HG03039 (cell line): ENCODE data around the gene DGKG.

Experiments
- ATAC-seq: cut with Tn5 transposase; IDR thresholded peaks from one replicate; pipeline ENCODE4 v1.9.1; 2021; ENCODE audit warnings: mild to moderate bottlenecking, moderate library complexity; ENCODE audit not compliant: unreplicated experiment

The DGKG gene

DNA sequence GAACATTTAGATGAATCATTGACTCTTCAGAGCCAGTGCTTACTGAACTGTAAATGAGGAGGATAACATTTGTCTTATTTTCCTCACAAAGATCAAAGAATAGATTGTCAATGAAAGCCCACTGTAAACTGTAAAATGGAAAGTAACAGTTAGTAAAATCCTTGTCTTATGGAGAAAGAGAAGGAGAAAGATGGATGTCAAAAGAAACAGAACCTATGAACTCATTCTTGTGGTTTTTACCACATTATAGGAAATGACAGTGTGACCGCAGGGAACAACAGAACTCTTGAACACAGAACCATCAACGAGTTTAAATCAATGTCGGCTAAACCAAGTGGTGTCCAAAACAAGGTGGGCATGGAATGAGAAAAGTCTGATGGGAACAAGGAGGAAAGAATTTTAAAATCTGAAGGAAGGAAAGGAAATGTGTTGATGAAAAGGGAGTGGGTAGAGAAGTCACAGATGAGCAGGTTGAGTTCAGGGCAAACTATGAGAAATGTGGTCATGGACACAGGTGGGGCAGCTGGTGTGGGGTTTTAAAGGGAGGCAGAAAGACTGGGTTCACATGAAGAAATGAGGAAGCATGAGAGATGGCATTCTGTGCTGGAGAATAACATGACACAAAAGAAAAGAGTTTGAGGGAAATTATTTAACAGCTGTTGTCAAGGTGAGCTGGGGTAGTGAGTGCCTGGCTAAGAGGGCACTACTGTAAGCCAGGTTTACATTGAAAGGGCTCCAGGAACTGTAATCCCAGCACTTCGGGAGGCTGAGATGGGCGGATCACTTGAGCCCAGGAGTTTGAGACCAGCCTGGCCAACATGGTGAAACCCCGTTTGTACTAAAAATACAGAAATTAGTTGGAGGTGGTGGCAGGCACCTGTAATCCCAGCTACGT lies 210.7 kb downstream of the DGKG start:
- ATAC-seq: no peak

DNA sequence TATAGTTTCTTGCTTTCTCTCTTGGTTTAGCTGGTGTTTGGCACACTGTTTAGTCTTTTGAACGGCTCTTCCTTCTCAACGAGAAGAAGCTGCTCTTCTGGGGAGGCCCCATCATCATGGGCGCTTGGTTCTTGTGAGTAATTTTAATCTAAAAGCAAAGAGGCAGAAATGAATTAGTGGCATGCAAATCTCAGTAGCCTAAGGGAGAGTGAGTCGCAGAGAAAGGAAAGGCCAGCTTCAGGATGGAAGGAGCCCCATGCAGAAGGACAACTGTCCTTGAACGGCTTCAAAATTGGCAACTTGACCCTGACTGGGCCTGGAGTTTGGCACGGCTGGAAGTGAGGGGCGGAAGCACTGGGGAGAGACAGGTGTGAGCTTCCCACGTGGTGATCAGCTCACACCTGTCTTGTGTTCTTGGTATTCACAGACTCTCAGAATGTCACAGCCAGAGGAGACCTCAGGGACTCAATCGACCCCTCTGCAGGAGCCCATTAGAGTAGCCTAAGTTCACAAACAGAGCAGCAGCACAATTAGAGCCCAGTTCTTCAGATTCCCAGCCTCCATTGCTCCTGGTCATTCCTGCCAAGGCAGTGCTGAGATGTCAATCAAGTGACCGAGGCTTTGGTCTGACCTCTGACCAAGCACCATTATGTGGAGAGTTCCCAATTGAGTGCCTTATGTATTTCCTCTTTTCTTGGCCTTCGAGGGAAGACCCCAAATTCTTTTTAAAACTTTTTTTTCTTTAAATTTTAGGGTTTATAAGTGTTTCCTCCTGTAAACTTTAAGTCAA lies 211.8 kb downstream of the DGKG start:
- ATAC-seq: no peak

DNA sequence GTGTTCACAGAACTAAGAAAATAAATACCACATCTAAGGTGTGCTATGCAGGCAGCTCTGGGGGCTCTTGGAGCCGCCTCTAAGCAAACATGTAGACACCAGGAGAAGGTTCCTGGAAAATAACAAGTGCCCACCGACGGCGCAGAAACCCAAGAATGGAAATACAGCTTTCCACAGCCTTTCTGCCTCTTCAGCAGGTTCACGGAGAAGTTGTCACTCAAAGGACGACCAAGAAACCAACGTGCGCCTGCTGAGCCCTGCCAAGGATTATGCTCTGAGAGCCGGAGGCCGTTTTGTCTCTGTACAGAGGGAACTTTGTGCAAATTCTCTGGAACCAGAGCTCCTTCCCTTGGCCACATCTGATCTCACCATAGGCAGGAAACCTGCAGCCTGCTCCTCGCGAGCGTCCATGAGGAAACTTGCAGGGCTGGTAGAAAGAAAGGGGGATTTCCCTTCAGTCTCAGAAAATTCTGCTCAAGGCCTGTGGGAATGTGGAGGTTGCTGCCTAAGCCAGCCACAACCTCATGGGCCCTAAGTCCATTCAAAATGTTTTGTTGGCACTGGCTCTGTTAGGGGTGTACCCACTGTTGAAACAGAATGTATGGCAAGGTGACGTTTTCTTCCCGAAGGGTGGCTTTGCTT lies 212.6 kb downstream of the DGKG start:
- no peak for ATAC-seq

DNA sequence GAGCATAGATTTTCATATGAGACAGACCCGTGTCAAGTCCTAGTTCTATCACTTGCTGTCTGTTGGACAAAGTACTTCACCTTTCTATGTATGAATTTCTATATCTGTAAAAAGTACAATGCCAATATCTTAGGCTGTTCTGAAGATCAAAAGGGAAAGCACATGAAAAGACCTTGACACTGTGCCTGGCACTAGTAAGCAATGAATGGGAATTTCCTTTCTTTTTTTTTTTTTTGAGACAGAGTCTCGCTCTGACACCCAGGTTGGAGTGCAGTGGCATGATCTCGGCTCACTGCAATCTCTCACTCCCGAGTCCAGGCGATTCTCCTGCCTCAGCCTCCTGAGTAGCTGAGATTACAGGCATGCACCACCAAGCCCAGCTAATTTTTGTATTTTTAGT lies 217.8 kb downstream of the DGKG start:
- ATAC-seq: no peak

- ATAC-seq: no peak
Measured at GRCh38 chr3:186143250-186143649, 218.8 kb downstream of the DGKG start.

GRCh38 chr3:186142393-186142932 lies 219.6 kb downstream of the DGKG start:
- ATAC-seq: no peak

- ATAC-seq: no peak
Measured at GRCh38 chr3:186141790-186142189, 220.2 kb downstream of the DGKG start.

- ATAC-seq: no peak
Measured at GRCh38 chr3:186138272-186138981, 223.6 kb downstream of the DGKG start.

GRCh38 chr3:186137051-186137685 lies 224.9 kb downstream of the DGKG start:
- ATAC-seq: no peak

- no peak for ATAC-seq
Measured at GRCh38 chr3:186133980-186134379, 228.1 kb downstream of the DGKG start.

DNA sequence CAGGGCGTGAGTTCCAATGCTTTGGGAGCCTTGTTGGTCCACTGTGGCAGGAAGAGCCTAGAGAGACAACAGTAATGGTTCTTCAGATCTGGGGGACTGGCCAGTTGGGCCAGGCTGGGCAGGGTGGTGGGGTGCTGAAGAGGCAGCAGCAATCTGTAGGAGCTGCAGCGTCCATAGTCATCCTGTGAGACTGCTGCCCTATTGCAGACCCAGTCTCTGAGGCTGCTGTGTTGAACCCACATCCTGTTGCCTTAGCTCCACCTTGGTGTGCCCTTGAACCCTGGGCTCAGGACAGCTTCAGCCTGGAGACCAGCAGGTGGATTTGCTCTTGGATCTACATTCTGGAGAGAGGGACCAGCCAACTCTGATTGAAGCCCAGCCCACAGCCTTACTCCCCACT lies 229.5 kb downstream of the DGKG start:
- no peak for ATAC-seq

GRCh38 chr3:186129206-186129605 lies 232.8 kb downstream of the DGKG start:
- ATAC-seq: no peak

GRCh38 chr3:186128158-186128557 lies 233.9 kb downstream of the DGKG start:
- no peak for ATAC-seq

DNA sequence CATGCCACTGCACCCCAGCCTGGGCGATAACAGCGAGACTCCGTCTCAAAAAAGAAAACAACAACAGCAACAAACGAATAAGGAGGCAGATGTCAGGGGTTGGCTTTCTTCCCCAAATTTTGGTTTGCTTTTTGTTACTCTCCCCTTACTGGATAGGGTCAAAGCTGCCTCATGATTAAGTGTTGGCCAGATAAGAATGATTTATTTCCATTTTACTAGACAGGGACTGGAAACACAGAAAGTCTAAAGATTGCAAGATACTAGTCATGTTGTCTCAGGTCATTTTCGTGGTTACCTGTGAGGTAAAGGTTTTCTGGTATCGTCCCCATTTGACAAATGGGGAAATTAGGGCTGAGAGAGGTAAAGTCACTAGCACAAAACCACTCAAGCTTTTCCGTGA lies 234.6 kb downstream of the DGKG start:
- no peak for ATAC-seq

DNA sequence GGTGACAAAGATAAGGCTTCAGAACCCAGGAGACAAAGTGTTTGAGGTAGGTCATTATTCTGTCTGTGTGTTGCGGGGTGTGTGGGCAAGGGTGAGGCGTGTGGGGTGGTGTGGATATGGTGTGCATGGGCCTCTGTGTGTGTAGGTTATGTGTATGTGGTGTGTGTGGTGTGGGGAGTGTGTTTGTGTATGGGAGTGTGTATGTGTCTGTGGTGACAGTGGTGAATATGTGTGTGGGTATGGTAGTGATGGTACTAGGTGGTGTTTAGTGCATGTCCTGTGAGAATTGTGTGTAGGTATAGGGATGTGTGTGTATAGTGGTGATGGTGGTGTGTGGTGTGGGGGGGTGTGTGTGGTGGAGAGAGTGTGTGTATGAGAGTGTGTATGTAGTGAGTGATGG lies 236.9 kb downstream of the DGKG start:
- no peak for ATAC-seq

- ATAC-seq: no peak
Measured at GRCh38 chr3:186124592-186124991, 237.4 kb downstream of the DGKG start.

GRCh38 chr3:186123012-186123411 lies 239.0 kb downstream of the DGKG start:
- no peak for ATAC-seq

DNA sequence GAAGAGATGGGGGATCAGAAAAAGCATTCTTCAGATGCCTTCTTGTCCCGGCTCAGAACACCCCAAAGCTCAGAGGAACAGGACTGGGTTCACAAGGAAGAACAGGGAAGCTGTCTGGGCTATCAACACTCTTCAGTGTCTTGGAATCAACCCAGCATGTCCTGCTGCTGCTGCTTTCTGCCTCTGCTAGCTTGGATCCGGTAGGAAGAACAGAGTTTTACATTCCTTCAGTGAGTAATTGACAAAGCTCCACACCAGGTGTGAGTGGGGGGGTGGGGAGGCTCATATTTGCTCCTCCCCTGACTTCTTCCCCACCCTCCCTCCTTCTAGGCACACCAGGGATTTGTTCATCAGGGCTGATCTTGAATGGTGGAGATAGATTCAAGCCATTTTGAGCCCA lies 240.1 kb downstream of the DGKG start:
- no peak for ATAC-seq

- ATAC-seq: no peak
Measured at GRCh38 chr3:186121278-186121677, 240.8 kb downstream of the DGKG start.

GRCh38 chr3:186119499-186119898 lies 242.5 kb downstream of the DGKG start:
- no peak for ATAC-seq
